Right hindlimb (tissue), 1 donor: ENCODE results near the gene TIMM22.

ENCODE experiments used
- DNase-seq: peaks from one replicate; pipeline ENCODE4 v3.0.0-alpha.2; 2018

The TIMM22 gene

DNA sequence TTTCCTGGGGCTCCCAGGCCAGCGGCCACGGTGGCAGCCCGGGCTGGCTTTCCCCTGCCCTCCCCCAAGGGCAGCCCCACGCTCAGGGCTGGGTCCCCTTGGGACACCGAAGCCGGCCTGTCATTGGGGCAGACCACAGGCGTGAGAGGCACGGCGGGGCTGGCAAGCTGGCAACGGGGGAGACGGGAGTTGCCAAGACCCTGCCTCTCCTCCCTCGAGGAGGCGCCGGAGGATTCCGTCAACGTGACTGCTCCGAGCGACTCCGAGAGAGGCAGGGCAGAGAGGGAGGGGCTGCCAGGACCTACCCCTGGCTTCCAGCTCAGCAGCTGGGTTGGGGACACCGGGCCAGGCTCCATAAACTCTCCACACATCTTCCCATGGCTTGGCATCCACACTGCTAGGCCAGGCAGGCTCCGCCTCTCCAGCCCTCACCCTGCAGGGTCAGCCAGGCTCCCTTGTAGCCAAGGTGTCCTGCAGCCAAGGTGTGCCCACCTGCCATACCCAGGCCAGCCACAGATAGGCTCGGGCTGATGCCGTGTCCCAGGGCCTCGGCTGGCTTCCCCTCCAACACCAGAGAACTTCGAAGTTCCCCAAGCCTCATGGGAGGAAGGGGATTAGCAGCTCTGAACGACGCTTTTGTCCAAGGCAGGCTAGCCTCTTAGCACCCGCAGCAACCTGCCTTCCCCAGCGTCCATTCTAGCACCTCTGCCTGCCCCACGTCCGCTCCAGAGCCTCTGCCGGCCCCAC lies 25.5 kb downstream of the TIMM22 start:
- DNase-seq: peak; percentile 88

DNA sequence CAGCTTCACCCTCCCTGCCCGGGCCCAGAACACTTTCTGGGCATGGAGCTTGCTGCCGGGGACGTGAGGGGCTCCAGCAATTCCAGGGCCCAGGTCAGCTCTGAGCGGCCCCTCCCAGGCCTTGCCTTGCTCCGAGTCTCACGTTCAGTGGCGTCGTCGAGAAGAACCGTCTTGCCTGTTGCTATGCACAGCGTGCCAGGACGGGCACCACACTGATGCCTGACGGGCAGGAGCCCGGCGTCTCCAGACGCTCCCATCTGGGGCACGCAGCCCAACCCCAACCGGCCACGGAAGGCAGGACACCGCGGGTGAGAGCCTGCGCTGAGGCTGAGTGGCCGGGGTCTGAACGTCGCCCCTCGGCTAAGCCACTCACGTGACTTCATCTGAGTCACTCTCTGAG lies 27.1 kb downstream of the TIMM22 start:
- no peak for DNase-seq

DNA sequence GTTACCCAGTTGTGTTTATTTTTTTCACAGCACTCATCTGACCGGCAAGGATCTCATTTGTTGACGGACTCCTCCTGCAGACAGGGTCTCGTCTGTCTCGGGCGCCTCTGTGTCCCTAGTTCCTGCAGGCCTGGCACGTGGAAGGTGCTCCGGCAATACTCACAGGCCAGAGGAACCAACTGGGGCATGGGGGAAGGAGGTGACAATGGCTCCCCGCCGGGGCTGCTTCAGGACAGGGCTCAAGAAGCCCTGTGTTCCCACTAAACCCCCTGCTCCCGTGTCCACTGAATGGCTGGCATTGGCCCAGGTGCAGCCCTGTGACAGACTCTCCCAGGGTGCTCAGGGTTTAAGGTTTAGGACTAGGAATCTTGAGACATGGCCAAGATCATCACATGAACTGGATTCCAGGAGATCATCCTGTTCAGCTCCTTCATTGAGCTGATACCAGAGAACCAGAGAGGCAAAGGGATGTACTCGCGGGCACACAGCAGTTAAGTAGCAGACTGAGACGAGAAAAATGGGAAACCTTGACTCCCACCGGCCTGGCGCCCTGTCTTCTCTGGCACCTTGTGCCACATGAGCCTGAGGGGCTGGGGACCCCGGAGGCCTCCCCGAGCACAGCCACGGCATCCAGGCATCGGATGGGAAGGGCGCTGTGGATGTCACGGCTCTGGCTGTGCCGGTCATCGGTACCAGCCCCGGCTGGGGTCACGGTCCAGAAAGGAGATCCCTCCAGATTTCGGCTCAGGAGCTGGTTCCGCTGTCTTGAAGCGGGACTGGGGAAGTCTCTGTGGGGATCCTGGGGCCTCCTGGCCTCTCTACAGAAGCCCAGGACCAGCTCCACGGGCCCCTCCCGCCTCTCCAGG lies 29.0 kb downstream of the TIMM22 start:
- no peak for DNase-seq

DNA sequence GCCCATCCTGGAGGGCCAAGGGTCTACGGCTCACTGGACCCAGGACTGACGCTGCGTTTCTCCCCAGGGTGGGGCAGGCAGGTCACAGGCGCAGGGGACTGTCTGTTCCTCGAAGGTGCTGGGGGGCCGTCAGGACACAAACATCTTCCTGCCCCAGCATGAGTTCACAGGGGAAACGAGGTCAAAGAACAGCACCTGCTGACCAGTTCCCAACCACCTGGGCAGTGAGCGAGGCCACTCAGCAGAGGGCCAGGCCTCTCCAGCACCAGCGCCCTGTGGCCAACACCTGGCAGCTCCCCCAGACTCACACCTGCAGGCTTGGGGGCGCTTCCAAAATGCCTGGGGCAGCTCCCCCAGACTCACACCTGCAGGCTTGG lies 29.7 kb downstream of the TIMM22 start:
- DNase-seq: no peak

DNA sequence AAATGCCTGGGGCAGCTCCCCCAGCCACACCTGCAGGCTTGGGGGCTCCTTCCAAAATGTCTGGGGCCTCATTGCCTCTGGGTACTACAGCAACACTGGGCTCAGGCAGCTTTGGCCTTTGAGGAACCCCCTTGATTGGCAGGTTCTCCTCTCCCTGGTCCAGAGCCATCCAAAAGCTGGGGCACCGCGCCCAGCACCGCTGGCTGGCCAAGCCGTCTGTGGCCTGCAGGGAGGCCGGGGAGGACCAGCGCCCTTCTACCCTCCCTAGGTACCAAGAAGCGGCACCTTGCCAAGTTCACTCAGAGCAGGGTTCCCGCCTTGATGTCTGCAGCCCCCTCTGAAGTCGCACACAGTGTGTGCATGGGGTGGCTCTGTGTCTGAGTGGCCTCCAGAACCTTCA lies 30.1 kb downstream of the TIMM22 start:
- no peak for DNase-seq

DNA sequence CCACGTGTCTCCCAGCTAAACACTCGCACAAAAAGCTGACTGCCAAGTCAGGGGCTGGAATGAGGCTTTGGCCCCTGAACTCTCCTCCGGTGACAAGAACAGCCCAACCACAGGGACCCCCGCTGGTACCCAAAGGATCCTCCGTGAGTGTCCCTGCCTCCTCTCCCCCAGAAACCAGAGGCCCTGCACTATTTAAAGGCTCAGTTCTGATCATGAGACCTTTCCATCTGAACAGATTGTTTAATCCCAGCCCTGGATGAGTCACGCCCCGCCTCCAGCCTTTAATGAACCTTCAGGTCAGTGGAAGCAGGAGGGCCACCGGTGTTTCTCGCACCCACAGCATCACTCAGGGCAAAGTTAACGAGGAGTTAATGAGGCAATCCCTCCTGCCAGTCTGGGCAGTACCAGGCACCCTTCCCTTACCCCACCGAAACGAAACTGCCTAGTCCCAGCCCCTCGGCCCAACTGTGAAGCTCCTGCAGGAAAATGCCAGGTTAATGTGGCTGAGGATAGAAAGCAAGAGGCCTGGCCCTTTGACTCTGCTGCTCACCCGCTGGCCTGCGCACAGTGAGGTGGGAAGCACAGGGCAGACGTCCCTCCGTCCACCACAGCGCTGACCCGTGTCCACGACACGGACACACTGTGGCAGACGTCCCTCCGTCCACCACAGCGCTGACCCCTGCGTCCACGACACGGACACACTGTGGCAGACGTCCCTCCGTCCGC lies 32.4 kb downstream of the TIMM22 start:
- DNase-seq: no peak

DNA sequence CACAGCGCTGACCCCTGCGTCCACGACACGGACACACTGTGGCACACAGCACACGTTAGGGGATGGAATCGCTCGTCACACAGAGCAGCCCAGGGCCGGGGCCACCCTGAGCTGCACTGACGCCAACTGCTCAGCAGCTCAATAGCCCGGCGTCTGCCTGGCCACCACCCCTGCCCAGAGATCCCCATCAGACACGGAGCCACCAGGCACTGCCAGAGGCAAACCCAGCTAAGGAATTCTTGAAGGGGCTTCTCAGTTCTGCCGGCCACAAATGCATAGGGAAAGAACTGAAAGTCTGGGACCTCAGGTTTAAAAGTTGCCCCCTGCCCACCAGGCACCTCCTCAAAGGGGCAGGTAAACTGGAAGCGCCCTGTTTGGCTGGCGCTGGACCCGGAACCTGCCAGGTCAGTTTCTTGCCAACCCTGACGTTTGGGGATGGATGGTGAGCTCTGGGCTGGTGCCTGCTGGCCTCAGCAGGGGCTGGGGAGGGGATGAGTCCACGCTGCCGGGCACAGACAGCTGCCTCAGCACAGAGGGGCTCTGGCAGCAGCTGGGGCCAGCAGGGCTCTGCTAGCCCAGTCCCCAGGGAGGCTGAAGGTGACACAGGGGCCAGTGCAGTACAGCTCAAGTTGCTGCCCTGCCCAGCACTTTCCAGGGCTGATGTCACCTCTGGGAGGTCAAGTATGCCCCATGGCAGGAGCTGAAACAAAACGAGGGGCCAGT lies 33.2 kb downstream of the TIMM22 start:
- peak; percentile 71 for DNase-seq

DNA sequence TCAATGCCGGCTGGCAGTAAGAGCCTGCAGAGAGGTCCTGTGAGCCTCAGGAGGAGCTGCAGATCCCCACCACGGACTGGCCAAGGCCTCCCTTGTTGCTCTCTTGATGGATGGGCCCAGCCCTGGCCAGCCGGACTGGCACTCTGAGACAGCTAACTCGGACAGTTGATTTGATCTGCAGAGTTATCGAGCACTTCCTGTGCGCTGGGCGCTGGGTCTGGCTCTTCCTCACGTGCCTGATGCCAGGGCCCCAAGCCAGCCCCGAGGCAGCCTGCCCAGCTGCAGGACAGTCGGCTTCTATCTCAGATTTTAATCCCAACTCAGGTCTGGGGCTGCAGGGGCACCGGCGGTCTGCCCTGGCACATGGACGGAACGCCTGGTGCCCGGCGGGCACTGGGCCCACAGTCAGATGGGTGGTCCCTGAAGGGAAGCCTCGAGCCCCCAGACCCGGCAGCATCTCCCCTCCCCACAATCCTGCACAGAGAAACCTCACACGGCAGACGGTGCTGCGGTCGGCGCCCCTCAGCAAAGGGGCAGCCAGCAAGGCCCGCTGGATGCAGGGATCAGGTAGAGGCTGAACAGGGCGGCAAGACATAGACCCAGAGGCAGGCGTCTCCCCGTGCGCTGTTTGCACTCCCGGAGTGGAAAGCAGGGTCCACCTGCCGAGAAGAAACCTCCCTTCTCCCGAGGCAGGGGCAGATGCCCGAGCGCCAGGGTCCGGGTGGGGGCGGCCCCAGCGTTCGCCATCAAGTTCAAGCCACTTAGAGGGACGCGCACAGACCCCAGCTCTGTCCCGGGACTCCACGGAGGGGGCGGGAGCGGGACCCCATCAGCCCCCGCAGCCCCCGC lies 34.0 kb downstream of the TIMM22 start:
- DNase-seq: peak; percentile 74

DNA sequence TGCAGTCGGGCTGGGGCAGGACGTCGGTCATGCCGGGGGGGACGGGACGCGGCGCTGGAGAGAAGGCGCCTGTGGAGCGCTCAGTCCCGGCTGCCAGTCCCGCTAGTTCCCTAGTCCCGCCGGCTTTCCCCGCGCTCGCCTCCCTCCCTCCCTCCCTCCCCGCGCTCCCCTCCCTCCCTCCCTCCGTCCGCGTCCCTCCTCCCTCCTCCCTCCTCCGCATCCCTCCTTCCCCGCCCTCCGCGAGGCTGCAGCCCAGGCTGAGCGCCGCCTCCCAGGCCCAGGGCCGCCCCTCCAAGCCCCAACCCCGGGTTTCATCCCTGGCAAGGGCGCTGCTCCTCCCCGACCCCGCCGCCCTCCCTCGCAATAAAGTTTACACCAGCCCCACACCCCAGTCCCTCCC lies 34.8 kb downstream of the TIMM22 start:
- peak; percentile 90 for DNase-seq

DNA sequence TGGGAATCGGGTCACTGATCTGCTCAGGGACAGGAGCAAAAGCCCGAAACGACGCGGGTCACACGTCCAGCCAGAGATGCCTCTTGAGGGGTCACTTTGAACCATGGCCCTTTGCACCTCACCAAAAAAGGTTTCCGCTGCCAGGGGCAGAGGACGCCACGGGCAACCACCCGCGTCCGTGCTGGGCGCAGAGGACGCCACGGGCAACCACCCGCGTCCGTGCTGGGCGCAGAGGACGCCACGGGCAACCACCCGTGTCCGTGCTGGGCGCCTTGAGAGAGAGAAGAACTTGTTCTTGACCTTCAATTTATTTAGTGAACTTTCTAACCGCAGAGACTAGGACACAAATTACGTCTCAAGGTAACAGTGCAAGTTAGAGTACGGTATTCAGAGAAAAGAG lies 35.5 kb downstream of the TIMM22 start:
- no peak for DNase-seq

DNA sequence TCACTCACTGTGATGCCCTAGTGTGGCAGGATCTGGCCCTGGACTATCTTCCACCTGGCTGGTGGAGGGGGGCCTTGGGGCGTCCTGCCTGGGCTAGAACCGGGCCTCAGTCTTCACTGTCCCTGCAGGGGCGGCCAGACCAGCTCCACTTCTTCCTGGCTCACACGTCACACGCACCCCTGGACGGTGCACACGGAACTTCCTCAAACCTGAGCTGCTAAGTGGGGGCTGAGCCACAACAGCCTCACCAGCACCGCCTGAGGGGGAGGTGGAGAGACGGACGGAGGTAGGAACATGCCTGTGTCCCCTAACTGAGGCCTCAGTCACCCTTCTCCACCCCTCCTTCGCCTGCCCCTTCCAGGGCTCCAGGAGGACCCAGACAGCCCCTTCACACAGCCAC lies 36.6 kb downstream of the TIMM22 start:
- DNase-seq: no peak

DNA sequence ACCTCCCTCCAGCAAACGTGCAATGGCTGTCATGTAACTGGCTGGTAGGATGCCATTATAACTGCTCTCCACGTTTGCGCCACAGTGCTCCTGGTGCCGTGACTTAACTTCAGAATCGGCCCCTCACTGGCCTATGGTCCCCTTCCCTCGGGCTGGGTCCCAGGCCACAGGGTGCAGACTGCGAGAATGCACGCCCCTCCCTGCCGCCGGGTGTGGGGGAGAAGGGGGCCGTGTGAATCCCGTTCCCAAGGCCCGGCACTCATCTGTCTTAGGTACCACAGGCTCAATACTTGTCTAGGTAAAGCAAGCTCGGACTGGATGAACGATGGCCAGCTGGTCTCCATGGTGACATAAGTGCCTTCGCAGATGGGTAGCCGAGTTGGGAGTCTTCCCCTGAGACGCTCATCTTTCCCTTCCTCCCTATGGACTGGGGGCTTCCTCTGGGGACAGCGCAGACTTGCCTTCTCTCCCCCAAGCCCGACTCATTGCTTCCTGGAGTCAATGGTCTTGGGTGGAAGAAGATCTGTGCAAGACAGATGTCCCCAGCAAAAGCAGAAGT lies 37.8 kb downstream of the TIMM22 start:
- DNase-seq: no peak

DNA sequence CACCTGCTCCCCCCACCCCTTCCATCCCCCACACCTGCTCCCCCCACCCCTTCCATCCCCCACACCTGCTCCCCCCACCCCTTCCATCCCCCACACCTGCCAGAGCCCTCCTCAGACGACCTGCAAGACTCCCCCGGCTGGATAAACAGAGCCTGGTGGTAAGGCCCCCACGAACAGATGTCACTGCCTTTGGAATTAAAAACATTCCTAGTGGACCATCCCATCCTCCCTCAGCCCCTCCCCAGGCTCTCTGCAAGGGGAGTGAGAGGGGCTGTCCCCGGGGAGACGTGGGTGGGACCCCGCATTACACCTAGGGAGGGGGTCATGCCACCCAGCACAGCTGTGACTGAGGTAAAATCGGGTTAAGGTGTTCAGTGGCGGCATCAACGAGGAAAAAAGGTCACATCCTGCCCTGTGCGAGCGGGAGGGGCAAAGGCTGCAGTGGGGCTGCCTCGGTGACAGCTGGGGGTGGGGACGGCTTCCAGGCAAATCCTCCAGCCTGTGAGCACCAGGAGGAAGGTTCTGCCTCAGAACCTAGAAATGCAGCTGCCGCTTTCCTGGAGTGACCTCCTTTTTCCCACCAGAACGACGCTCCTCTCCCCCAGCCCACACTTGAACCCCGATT lies 38.7 kb downstream of the TIMM22 start:
- DNase-seq: no peak

DNA sequence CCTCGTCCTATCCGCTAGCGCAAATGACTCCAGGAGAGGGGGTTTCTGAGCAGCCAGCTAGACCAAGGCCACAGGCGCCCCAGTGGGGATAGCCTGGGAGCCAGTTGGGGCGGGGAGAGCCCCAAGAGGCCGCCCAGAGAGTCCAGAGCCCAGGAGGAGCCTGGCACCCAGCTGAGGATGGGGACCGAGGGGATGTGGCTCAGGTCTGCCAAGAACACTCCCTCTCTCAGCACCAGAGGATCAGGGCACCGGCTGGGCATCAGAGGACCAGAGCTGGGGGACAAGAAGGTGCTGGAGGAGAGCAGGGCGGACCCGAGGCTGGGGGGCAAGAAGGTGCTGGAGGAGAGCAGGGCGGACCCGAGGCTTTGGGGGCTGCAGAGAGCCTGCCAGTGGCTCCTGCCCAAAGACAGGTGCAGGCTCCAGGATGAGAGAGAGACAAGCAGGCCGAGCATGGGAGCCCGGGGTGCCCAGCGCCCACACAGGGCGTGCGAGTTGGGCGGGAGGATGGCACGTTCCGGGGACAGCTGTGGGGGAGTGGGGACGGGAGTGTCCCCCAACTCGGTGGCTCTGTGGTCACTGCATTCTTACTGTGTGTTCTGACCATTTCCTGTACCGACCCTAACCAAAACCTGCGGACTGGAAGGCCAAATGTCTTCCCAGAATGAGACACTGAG lies 39.4 kb downstream of the TIMM22 start:
- no peak for DNase-seq

DNA sequence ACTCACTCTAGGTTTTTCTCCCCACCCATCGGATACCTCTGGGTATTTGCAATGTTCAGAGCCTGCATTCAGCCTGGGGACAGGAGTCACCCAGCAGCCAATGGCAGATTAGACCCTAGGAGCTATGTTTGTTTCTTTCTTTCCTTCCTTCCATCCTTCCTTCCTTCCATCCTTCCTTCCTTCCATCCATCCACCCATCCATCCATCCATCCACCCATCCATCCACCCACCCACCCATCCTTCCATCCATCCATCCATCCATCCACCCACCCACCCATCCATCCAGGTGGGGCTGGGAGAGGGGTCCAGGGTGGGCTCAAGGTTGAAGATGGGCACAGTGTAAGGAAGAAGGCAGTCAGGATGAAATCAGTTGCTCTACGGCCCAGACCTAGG lies 39.9 kb downstream of the TIMM22 start:
- DNase-seq: no peak

DNA sequence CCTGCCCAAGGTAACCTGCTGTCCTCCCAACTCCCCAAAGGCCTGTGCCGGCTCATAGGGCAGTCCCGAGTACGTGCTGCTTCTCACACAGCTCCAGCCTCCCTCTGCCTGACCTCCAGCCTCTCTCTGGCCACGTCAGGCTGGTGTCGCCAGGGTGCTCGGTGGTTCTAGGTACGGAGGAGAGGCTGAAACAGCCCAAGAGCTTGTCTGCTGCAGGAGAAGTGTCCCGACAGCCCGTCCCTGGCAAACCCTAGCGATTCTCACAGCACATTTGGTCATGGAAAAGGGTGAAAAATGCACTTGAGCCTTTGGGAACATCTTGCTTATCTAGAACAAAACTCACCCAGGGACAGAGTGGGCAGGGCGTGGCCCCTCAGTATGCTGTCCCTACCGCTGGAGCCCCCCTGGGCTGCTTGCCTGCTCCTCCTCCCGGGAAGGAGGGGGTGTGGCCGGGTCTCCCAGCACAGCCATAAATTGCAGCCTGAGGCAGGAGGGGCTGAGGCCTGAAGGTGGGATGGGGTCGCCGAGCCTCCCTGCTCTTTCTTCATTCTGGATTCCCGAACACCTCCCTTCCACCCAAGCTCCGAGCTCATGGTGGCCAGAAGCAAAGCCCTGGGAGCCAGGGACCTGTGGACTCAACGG lies 40.4 kb downstream of the TIMM22 start:
- no peak for DNase-seq

DNA sequence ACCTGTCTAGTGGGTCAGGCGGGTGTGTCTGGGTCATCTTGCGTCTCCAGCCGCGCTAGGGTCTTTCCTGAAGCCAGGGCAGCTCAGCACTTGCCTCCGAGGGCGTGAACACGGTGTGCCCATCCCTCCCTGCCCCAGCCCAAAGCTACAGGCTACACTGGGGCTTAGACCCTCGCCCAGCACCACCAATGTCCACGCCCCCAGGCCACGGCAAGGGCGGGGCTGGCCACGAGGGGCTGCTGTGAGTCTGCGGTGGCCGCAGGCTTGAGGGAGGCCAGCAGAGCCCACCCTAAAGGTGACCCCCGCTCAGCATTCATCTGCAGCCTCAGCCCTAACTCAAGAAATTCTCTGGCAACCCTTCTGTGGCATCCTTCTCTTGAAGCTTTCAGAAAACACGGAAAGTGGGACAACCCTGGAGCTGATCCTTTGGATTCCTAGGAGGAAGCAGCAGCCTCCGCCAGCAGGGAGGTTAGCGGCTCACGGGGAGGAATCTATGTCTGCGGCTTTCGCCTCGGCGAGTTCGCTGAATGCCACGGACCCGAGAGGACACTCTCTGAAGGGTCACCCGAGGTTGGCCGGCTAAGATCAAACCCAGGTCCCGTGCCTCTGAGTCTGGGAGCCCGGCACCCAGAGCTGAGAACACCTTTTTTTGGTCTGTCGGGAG lies 41.7 kb downstream of the TIMM22 start:
- DNase-seq: peak; percentile 59

DNA sequence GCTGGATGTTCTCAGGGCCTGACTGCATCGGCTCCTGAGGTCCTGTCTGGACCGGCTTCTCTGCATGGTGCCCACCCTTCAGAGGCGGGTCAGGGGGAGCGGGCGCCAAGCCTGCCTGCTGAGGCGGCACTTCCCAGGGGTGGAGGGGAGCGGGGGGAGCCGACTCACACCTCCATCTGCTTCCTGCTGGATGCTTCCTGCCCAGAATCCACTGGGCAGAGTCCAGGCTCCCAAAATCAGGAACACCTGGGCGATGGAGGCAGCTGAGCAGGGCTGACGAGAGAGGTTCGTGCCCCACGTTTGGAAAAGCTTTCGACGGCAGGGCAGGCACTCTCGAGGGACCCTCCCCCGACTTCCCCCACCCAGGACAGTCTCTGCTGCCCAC lies 42.2 kb downstream of the TIMM22 start:
- no peak for DNase-seq

DNA sequence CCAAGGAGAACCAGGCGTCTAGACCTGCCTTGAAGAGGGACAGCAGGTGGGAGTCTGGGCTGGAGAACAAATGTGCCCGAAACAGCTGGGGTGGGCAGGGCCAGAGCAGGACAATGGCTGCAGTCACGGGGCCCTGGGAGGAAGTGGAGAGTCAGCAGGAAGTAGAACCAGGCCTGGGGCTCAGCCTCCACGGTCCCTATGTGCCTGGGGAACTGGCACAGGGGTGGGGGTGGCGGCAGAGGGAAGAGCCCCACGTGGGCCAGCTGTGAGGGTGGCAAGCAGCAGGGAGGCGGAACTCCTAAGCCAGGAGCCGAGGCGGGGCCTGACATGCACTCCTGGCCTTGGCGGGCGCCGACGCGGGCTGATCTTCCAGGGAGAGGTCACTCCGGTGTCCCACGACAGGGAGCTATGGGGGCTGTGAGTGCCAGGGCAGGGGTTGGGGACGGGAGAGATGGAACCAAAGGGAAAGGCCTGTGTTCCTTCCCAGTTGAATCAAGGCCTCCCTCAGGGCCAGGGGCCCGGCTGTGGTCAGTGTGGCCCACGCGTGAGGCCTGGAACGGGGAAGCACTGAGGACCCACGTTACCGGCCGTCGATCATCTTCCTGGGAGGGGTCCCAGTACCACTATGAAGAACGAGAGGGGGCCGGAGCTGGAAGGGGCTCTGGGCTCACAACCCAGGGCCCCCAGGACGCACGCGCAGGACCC lies 42.7 kb downstream of the TIMM22 start:
- DNase-seq: peak; percentile 89
